Astrocyte of the spinal cord (primary cell): ENCODE measurements around the gene TRPC4AP.

Experiments
- DNase-seq: peaks from one replicate; pipeline ENCODE4 v3.0.0; 2011; ENCODE audit warnings: low read depth, low spot score
- H3K4me3 ChIP-seq: 2 replicates; pipeline ENCODE4 v1.5.1; 2011; ENCODE audit warnings: low read depth, mild to moderate bottlenecking, low read length, moderate library complexity
- in situ Hi-C: cut with HindIII; loops from 2 replicates; pipeline ENCODE4 v1.10.0; 2017; ENCODE audit warnings: low sequenced_read_pairs
- TF ChIP-seq, protein P1 (sequence below): IDR thresholded peaks from 2 replicates; pipeline ENCODE4 v1.5.1; 2012; ENCODE audit warnings: low read depth, mild to moderate bottlenecking, low read length, inconsistent platforms

The TRPC4AP gene

DNA sequence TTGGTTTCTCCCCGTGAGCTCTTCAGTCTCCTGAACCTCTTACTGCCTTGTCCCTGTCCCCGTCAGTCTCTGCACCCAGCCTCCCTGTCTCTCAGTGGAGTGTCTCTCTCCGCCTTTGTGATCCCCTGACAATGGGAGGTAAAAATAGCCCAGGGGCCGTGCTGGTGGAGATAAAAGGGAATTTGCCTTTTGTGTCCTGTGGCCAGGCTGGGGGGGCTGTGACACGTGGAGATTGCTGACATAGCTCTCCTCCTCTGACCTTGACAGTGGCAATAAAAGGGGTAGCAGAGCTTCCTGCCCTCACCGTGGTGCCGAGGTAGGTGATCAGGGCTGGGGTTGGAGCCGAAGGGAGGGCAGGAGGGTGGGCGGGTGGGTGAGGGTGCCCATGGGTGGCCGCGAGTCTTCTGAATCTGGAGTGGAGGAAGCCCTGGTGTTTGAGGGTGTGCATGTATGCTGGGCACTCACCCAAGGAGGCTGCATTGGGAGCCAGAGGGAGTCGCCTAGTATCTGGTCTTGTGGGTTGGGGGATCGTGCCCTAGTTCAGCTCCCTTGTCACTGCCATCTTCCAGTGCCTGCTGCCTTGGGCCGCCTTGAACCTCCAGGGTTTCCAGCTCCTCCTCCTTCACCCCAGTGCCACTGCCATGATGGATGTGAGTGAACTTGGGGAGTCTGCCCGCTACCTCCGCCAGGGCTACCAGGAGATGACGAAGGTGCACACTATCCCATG lies 115.1 kb downstream of the TRPC4AP start:
- DNase-seq, result no peak
- in situ Hi-C loops, result no loop called here
- H3K4me3 ChIP-seq, result no peak overlapping the region
- TF ChIP-seq, protein P1, sequence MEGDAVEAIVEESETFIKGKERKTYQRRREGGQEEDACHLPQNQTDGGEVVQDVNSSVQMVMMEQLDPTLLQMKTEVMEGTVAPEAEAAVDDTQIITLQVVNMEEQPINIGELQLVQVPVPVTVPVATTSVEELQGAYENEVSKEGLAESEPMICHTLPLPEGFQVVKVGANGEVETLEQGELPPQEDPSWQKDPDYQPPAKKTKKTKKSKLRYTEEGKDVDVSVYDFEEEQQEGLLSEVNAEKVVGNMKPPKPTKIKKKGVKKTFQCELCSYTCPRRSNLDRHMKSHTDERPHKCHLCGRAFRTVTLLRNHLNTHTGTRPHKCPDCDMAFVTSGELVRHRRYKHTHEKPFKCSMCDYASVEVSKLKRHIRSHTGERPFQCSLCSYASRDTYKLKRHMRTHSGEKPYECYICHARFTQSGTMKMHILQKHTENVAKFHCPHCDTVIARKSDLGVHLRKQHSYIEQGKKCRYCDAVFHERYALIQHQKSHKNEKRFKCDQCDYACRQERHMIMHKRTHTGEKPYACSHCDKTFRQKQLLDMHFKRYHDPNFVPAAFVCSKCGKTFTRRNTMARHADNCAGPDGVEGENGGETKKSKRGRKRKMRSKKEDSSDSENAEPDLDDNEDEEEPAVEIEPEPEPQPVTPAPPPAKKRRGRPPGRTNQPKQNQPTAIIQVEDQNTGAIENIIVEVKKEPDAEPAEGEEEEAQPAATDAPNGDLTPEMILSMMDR, result no peak

DNA sequence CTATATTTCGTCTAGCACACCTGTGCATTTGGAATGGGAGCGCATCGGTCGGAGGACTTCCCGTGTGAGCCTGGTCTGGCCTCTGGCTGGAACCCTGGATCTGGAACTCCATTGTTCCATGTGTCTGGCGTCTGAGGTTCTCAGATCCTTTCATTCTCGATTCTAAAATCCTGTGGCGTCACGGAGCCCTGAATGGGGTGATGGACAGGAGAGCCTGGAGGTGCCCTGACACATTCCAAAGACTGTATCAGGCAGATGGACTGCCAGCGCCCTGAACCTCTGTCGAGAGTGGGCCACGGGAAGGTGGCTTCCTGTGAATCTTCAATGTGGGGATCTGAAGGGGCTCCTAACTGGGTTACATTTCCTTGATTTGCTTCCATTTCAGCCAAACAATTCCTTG lies 116.3 kb downstream of the TRPC4AP start:
- no peak for DNase-seq
- H3K4me3 ChIP-seq, result no peak overlapping the region
- TF ChIP-seq, protein P1, result no peak
- in situ Hi-C loops, result no loop called here

DNA sequence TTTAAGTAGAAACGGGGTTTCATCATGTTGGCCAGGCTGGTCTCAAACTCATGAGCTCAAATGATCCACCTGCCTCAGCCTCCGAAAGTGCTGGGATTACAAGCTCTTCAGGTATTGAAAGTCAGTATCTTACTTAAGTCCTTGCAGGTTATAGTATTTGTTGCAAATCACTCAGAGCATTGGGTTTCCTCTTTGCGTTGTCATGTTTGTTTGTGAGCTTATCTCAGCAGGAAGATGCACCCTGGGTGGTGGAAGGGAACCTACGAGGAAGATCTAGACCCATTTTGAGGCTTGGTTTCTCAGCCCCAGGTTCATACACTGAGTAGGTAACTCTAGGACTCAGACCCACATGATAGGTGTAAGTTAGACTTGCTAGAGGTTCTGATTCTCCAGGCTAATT lies 118.4 kb downstream of the TRPC4AP start:
- H3K4me3 ChIP-seq, result no peak overlapping the region
- TF ChIP-seq, protein P1, result no peak
- in situ Hi-C loops, result no loop called here
- DNase-seq, result no peak

DNA sequence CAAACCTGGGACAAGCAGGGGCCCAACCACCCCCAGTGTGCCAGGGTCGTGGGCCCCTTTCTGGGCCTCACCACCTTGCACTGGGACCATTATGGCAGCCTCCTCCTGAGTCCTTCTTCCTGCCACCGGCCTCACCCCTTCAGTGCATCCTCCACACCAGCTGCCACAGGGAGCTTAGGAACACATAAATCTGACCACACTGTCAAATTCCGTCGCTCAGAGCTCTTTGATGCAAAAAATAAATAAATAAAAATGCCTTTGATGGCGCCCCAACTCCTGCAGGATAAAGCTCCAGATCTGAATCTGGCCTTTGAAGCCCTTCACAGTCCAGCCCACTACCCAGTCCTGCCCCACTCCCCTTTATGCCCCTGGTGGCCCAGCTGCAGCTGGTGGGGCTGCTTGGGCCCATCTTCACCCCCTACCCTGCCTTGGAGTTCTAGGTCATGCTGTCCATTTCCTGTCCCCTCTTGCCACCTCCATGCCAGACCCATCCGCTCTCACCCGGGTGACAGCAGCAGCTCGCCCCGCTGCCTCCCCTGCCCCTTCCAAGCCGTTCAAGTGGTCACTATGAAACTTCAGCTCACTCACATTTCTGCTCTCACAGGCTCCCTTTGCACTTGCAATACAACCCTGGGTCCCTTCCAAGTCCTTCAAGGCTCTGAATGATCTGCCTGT lies 120.9 kb downstream of the TRPC4AP start:
- in situ Hi-C loops, result no loop called here
- H3K4me3 ChIP-seq, result no peak overlapping the region
- TF ChIP-seq, protein P1, result no peak
- DNase-seq, result no peak

DNA sequence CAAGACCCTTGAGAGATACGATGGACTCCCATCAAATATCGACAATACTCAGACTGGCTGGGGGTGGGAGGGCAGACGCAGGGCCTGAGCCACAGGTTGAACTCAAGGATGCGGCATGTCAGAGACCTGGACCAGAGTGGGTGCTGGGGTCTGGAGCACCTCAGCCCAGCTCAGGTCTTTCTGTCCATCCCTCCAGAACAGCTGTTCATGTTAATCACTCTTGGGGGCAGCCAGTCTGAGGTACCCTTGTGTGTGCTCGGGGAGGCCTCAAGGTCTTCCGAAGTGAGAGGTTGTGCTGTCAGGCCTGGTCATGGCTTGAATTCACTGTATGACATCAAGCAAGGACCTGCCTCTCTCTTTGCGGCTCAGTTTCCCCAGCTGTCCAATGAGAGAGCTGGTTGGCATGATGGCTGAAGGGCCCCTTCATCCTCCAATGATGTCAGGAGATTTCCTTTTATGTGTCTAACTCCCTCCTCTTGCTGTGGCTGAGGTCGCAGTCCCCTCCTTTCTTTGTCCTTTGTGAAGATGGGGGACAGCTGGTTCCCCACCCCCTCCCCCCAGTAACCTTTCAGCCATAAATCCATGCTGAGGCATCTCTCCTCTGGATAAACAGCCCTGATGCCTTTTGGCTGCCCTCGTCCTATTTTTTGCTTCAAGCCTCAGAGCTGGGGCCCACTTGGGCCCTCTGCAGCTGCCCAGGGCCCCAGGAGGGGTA lies 121.6 kb downstream of the TRPC4AP start:
- DNase-seq, result no peak
- in situ Hi-C loops, result no loop called here
- H3K4me3 ChIP-seq, result no peak overlapping the region

DNA sequence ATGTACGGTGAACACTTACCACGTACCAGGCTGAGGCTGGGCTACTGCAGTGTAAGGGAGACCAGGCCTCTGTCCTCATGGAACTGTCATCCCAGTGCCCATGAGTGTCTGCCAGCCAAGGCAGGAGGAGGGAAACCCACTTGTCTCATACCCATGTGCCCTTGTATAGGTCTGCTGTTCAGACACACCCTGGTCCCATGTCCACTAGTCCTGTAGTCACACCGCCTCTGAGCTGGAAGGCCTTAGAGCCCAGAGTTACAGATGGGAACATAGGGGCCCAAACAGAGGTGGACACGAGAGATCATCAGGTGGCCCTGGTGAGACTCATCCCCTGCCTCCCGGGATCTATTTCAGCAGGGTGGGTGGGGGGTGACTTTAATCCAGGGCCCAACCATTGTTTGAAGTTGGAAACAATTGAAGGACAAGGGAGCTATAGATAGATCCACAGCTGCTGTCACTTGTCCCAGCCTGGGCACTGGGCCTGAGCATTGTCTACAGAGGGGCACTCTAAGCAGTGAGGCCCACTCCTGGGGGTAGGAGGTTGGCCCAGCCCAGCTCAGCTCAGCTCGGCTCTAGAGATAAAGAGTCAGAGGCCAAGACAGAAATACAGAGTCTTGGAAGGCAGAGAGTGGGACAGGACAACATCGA lies 122.3 kb downstream of the TRPC4AP start:
- no peak overlapping the region for H3K4me3 ChIP-seq
- DNase-seq, result no peak
- TF ChIP-seq, protein P1, result no peak
- in situ Hi-C loops, result no loop called here

More for the DNA sequence above, 121.6 kb downstream of the TRPC4AP start:
- TF ChIP-seq, protein P1, result no peak
